Neural progenitor cell (in vitro differentiated cells): ENCODE data around the gene NTHL1.

Experiments
- CTCF ChIP-seq: fragments of 200-600 bp; sonication (generic); IDR thresholded peaks from 2 replicates; pipeline ENCODE4 v1.5.1; 2017; ENCODE audit warnings: antibody characterized with exemption, mild to moderate bottlenecking
- EZH2phosphoT487 ChIP-seq: fragments of 200-600 bp; sonication (generic); IDR thresholded peaks from 2 replicates; pipeline ENCODE4 v1.6.1; 2017; ENCODE audit warnings: antibody characterized with exemption

- TF ChIP-seq CTCF (no peak), EZH2phosphoT487 (no peak)
Measured at GRCh38 chr16:2042171-2042985, 5.3 kb downstream of the NTHL1 start.
